Measurements from ENCODE around the gene TSPAN32. TPM values are rescaled to one million over a fixed set of nuclear protein-coding genes. Genes with fewer than 3 reads are reported as not detected.

The TSPAN32 gene
- total RNA-seq, 1 experiment from 2014 or later: not detected

GRCh38 chr11:2342981-2343380, 41.2 kb downstream of the TSPAN32 start:
- no peaks in the 10 kb centered on the region for H3K4me1 ChIP-seq (ENCODE audit: control insufficient read depth in 1 of 2, insufficient read depth in 2 of 2, low read length in 2 of 2)
- intact Hi-C loops (cut with micrococcal nuclease): no loop called here
- H3K36me3 ChIP-seq (ENCODE audit: control insufficient read depth in 1 of 2, insufficient read depth in 2 of 2, low read length in 2 of 2): no peaks in the 10 kb centered on the region
- DNase-seq (ENCODE audit: low read depth, low spot score) (no peak), ATAC-seq (no peak)
- no peak overlapping the region for H3K4me2 ChIP-seq (ENCODE audit: low read length)
- no peaks in the 10 kb centered on the region for H3K79me2 ChIP-seq (ENCODE audit: insufficient read depth, low read length)
- H2AFZ ChIP-seq (ENCODE audit: low read depth, low read length, poor library complexity, severe bottlenecking): no peak overlapping the region
- H3K27ac ChIP-seq (ENCODE audit: low read depth, low read length): no peak overlapping the region
- no peak for TF ChIP-seq SP1 (IDR thresholded peaks at IDR 0.05; ENCODE audit: low read depth)
- TF ChIP-seq REST (IDR thresholded peaks at IDR 0.05; ENCODE audit: low read depth): no peak
- no peak for TF ChIP-seq POLR2A (IDR thresholded peaks at IDR 0.05; ENCODE audit: borderline replicate concordance, extremely low read depth, insufficient read depth, insufficient read length)
- no peak for TF ChIP-seq CTCF (IDR thresholded peaks at IDR 0.05 in 2 of 3, conservative IDR thresholded peaks at IDR 0.05 in 1 of 3; ENCODE audit: borderline replicate concordance in 1 of 3, insufficient read depth in 1 of 3, low read depth in 2 of 3, low read length in 2 of 3)
- no peak for TF ChIP-seq ZFX (IDR thresholded peaks at IDR 0.05)
- no peak for TF ChIP-seq JUND (IDR thresholded peaks at IDR 0.05)
- TF ChIP-seq EZH2phosphoT487 (IDR thresholded peaks at IDR 0.05; ENCODE audit: borderline replicate concordance): no peak
- no peak for TF ChIP-seq POLR2AphosphoS5 (IDR thresholded peaks at IDR 0.05; ENCODE audit: low read depth, low read length)
- TF ChIP-seq ZBTB33 (IDR thresholded peaks at IDR 0.05; ENCODE audit: extremely low read depth, insufficient replicate concordance, low read length): no peak
- TF ChIP-seq CBX3 (IDR thresholded peaks at IDR 0.05; ENCODE audit: low read depth): no peak
- TF ChIP-seq EZH2 (IDR thresholded peaks at IDR 0.05): no peak
- TF ChIP-seq MAX (IDR thresholded peaks at IDR 0.05): no peak
- ChIA-PET CTCF (no interaction called here), POLR2A (no interaction called here), RAD21 (ENCODE audit: low non-redundant PET in 1 of 2, low total read pairs in 2 of 2, uncharacterized antibody in 2 of 2, unreplicated experiment in 2 of 2) (no interaction called here)
- no peaks in the 10 kb centered on the region for H4K20me1 ChIP-seq (ENCODE audit: insufficient read depth)
- no peaks in the 10 kb centered on the region for H3K9me3 ChIP-seq (ENCODE audit: control insufficient read depth in 1 of 2, insufficient read depth in 1 of 2, low read depth in 1 of 2, low read length in 2 of 2)
- no TSS peak for BruUV-seq (replicated peaks)
- H3K9me2 ChIP-seq (ENCODE audit: insufficient read depth): no peaks in the 10 kb centered on the region
- peaks cover 10% of the 10 kb centered on the region; the same call in 1 of the 2 replicates for H3K27me3 ChIP-seq (ENCODE audit: insufficient read depth, low read length)
- no peak overlapping the region for H3K9ac ChIP-seq (ENCODE audit: low read length)
- no peak overlapping the region for H3K4me3 ChIP-seq (replicated peaks in 1 of 2; ENCODE audit: low read depth in 1 of 2, low read length in 2 of 2)

All from HCT116 (cell line).